HG03139 (cell line): ENCODE data around the gene TNS2.

Experiments used
- ATAC-seq: cut with Tn5 transposase; IDR thresholded peaks from one replicate; pipeline ENCODE4 v1.9.1; 2021; ENCODE audit not compliant: unreplicated experiment

The TNS2 gene

DNA sequence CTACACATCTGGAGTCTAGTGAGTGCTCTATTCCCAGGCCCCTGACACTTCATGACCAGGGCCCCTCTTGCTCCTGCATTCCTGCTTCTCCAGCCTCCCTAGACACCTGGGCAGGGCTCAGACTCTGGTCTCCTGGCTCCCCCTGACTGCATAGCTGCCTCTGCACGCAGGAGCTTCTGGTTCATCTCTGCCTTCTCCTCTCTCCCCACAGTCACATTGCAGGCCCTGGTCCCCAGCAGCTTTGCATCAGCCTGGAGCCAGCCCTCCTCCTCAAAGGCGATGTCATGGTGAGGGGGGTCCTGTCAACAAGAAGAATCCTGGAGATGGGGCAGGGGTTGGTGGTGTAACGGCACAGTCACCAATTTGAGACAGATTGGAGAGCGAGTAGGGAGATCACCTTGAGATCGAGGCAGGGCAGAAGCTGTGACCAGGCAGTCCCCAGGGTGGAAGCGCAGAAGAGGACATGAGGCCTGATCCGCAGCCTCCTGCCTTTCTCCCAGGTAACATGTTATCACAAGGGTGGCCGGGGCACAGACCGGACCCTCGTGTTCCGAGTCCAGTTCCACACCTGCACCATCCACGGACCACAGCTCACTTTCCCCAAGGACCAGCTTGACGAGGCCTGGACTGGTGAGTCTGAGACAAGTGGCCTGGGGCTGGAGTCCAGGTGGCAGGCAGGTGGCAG lies 8.1 kb downstream of the TNS2 start:
- ATAC-seq = no peak

- no peak for ATAC-seq
Measured at GRCh38 chr12:53058674-53059433, 9.0 kb downstream of the TNS2 start.

- no peak for ATAC-seq
Measured at GRCh38 chr12:53059434-53060063, 9.7 kb downstream of the TNS2 start.

- ATAC-seq = no peak
Measured at GRCh38 chr12:53060064-53060720, 10.3 kb downstream of the TNS2 start.

- no peak for ATAC-seq
Measured at GRCh38 chr12:53060721-53061276, 10.9 kb downstream of the TNS2 start.

- ATAC-seq = no peak
Measured at GRCh38 chr12:53061404-53062010, 11.6 kb downstream of the TNS2 start.

DNA sequence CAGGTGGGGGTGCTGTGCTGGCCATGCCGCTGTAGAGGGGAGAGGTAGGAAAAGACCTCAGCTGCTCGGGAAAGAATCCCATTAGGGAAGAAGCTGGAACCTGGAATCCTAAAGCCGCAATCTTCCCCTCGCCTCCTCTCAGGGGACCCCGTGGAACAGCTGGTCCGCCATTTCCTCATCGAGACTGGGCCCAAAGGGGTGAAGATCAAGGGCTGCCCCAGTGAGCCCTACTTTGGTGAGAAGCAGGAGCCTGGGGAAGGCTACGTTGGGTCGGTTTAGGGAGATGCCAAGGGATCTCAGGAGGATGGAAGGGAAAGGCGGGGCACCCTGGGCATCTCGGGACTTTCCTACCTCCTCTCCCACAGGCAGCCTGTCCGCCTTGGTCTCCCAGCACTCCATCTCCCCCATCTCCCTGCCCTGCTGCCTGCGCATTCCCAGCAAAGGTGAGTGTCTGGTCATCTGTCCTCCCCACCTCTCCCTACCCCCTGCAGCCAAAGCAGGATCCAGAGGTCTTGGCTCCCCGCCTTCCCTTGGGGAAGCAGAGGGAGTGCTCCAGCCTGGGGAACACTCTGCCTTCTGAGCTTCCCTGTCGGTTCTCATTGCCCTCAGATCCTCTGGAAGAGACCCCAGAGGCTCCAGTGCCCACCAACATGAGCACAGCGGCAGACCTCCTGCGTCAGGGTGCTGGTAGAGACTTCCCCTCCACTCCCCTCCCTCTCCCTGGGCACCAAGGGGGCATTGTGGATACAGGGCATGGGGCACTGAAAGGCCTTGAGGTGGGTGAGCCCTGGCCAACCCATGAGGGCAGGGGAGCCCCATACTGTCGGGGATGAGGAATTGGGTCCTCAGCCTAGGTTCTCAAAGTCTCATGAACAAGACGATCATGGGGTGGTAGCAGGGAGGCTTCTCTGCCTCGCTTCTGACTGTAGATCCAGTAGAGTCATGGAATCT lies 12.4 kb downstream of the TNS2 start:
- no peak for ATAC-seq

- ATAC-seq = no peak
Measured at GRCh38 chr12:53062977-53063707, 13.3 kb downstream of the TNS2 start.

DNA sequence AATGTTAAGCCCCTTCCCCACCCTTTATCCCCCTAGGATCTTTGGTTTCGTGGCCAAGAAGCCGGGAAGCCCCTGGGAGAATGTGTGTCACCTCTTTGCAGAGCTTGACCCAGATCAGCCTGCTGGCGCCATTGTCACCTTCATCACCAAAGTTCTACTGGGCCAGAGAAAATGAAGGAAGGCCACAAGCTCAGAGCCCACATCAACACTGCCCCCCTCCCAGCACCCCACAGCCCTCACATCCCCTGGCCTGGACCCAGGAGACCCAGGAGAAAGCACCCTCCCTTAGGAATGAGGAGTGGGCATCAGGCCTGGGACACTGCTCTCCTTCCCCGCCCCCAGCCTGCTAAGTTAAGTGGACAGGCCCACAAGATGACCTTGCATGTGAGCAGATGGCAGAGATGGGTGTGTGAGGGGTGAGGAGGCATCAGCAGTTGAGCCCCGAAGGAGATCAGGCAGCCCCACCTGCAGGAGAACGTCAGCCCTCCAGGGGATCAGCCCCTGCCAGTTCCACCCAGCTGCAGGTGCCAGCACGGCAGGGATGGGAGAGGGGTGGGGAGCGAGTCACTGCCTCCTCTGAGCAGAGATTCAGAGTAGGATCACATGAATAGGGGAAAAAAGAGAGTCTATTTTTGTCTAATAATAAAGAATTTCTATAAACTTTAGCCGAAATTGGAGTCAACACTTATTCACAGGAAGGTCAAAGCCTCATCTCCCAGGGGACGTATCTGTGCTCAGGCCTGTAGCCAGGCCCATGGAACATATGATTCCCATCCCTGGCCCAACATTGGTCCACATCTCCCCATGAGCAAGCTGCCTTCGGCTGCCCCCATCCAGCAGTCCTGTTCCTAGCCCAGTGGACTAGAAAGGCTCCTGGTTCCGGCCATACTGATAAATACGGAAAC lies 14.1 kb downstream of the TNS2 start:
- no peak for ATAC-seq

DNA sequence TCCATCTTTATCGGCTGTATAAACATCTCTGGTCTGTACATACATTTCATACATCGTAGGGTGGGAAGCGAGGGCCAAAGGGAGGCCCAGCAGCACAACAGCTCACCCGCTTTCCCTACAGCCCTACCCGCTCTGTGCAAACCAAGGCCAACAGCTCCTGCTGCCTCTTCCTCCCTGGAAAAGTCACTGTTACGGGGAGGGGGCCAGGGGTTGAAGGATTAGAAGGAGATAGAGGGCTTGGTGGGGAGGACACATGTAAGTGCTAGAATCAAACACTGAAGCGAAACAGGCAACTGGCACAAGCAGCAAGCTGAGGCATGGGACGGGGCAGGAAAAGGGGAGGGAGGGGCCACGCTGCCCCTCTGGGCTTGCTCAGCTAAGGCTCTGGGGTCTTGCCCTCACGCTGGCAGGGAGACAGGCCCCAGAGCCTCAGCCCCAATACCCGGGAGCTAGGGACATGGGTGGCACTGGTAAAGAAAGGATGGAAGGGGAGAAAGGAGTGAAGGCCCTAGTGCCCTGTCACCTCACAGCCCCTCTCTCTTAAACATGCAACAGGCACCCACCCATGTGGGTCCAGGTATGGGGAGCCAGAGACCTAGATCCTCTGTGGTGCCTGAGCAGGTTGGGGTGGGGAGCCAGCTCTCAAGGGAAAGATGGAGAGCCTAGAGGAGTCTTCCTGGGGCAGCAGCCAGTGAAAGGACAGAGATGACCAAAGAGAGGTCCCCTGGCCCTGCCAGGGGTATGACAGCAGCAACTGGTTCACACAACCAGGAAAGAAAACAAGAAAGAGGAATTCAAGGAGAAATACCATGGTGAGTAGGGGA lies 15.0 kb downstream of the TNS2 start:
- no peak for ATAC-seq

DNA sequence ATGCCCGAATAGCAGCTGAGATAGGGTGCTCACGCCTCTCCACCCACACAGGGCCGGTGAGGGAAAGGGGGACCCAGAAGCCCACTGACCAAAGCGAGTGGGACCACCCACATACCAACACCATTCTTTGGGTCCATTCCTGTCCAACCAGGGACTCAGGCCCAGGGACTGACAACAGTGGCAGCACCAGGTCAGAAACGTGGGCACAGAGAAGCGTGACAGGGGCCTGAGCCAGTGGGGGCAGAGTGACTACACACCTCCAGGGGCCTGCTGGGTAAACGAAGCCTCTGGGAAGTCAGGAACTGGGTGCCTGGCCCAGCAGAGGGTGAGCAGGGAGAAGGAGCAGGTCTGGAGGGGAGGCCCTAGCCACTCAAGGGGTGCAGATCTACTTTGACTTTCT lies 15.6 kb downstream of the TNS2 start:
- no peak for ATAC-seq

- no peak for ATAC-seq
Measured at GRCh38 chr12:53065975-53066931, 16.4 kb downstream of the TNS2 start.

DNA sequence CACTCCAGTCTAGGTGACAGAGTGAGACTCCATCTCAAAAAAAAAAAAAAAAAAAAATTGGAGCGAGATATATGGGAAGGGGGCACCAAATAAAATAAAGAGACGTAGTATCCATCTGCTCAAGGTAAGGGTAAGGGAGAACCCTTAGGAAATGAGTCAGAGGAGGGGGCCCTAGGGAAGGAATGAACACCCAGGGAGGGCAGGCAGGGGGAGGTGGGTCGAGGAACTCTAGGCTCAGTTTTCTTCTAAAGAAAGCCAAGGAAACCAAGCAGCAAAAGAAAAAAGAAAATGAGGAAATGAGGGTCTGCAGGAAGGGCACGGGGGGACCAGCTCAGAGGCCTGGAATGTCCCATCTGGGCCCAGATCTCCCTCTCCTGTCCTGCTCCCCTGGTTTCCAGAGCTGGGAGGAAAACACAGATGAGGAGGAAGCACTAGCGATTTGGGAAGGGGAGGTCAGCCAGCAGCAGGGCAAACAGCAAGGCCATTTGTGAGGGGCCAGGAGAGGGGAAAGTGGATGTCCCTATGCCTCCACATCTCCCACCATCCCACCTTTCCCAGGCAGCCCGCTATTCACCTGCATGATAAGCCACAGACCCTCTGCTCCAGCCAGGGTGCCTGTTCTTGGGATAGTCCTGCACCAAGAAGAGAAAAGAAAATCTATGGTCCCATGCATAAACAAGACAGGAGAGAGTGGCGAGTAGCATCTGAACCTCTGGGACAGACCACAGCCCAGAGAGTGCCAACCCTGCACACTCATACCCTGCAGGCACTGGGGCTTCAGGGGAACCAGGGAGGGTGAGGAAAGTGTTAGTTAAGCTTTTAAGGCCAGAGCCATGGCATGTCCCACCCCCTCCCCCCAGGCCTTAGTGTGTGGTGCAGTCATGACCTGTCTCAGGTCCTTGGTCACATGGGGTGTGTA lies 17.5 kb downstream of the TNS2 start:
- ATAC-seq = no peak

- no peak for ATAC-seq
Measured at GRCh38 chr12:53067993-53068770, 18.3 kb downstream of the TNS2 start.
